ENCODE data around the gene GNB1. TPM values are rescaled to one million over a fixed set of nuclear protein-coding genes. Genes with fewer than 3 reads are reported as not detected.

The GNB1 gene
- total RNA-seq, 2 experiments from 2014 or later, result 138 to 149 TPM

DNA sequence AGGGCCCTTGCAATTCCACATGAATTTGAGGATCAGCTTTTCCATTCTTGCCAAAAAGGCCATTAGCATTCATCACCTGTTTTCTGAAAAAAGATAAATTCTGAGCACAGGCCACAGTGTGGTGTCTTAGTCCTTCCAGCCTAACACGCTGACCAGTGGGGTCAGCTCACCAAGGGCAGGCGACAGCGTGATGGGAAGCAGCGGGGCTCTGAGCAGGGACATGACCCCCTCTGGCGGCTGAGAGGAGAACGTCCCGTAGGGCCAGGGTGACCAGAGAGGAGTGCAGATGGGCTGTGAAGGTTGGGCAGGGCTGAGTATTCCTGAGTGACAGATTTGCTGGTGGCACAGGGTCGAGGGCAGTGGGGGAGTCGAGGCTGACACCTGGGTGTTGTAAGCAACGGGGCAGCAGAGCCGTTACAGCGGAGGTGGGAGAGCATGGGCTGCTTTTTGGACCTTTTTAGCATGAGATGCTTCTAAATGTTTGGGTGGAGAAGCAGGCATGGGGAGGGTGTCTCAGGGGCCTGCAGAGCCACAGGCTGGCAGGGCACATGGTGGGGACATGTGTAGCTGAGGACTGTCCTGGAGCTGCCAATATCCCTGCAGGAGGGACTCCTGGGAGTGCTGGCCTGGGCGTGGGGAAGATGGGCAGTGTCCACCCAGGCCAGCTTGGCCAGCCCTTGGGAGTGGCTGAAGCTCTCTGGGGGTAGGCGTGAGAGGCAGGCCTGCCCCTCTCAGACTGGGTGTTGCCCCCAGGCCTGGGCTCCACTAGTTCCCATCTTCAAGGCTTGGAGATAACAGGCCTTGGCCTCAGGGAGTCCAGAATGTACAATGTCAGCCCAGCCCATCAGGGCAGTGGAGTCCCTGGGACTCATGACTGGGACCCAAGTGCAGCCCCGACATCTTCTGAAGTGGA is 15.6 kb upstream of the GNB1 start:
- Histone ChIP-seq H3K27me3 (ENCODE audit: control insufficient read depth in 1 of 2, insufficient read depth in 2 of 2, low read length in 2 of 2) (no peaks in the 10 kb centered on the region), H3K4me1 (ENCODE audit: insufficient read depth, low read length) (peaks cover 30% of the 10 kb centered on the region), H3K9me3 (ENCODE audit: control insufficient read depth in 1 of 2, insufficient read depth in 1 of 2, low read length in 2 of 2) (no peaks in the 10 kb centered on the region), H3K27ac (ENCODE audit: low read depth in 1 of 2, low read length in 2 of 2) (no peak overlapping the region), H3K4me3 (ENCODE audit: low read length) (no peak overlapping the region), H3K36me3 (ENCODE audit: insufficient read depth, low read length) (no peaks in the 10 kb centered on the region)
- intact Hi-C loops (cut with DNase I, micrococcal nuclease), result loop anchor here (1.0 to 5.0 kb wide), 5 partner anchors 14 to 289 kb away; partner anchors contain the start of gene MIB2 (in 1 of the 2)
- H3K27me3 Mint-ChIP-seq, result no peaks in the 10 kb centered on the region
- CTCF ChIA-PET, result interaction anchor here (0.6 to 2.0 kb wide), 13 partner anchors 10 to 127 kb away, joined by 3 to 9 read pairs (median 4); no protein-coding TSS in a partner anchor
- H3K36me3 Mint-ChIP-seq (ENCODE audit: low read depth), result no peaks in the 10 kb centered on the region
- POLR2A ChIA-PET, result interaction anchor here (1.3 to 2.4 kb wide), 2 partner anchors 15 to 17 kb away, joined by 5 to 12 read pairs; no protein-coding TSS in a partner anchor
- ATAC-seq (ENCODE audit: poor library complexity) (peak; percentile 19), DNase-seq (peak; percentile 46 to 84 (median 58))
- peak overlapping the region; percentile 86 for H3K4me3 Mint-ChIP-seq
- H3K27ac Mint-ChIP-seq, result peak overlapping the region; percentile 65
- TF ChIP-seq, protein P1, sequence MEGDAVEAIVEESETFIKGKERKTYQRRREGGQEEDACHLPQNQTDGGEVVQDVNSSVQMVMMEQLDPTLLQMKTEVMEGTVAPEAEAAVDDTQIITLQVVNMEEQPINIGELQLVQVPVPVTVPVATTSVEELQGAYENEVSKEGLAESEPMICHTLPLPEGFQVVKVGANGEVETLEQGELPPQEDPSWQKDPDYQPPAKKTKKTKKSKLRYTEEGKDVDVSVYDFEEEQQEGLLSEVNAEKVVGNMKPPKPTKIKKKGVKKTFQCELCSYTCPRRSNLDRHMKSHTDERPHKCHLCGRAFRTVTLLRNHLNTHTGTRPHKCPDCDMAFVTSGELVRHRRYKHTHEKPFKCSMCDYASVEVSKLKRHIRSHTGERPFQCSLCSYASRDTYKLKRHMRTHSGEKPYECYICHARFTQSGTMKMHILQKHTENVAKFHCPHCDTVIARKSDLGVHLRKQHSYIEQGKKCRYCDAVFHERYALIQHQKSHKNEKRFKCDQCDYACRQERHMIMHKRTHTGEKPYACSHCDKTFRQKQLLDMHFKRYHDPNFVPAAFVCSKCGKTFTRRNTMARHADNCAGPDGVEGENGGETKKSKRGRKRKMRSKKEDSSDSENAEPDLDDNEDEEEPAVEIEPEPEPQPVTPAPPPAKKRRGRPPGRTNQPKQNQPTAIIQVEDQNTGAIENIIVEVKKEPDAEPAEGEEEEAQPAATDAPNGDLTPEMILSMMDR (IDR thresholded peaks at IDR 0.05), result peak; percentile 84
- no peaks in the 10 kb centered on the region for H3K9me3 Mint-ChIP-seq
- H3K4me1 Mint-ChIP-seq (ENCODE audit: low read depth), result peaks cover 6% of the 10 kb centered on the region

DNA sequence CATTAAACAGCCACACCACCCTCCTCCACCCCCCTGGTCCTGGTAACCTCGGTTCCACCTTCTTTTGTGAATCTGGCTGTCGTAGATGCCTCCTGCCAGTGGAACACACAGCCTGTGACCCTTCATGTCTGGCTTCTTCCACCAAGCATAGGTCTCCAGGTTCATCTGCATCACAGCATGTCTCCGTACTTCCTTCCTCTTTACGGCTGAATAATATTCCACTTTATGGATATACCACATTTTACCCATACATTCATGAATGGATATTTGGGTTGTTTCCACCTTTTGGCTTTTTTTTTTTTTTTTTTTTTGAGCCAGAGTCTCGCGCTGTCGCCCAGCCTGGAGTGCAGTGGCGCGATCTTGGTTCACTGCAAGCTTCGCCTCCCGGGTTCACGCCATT is 12.3 kb upstream of the GNB1 start:
- intact Hi-C loops (cut with DNase I, micrococcal nuclease), result no loop called here
- peaks cover 23% of the 10 kb centered on the region for H3K4me1 ChIP-seq (ENCODE audit: insufficient read depth, low read length)
- POLR2A ChIA-PET, result no interaction called here

DNA sequence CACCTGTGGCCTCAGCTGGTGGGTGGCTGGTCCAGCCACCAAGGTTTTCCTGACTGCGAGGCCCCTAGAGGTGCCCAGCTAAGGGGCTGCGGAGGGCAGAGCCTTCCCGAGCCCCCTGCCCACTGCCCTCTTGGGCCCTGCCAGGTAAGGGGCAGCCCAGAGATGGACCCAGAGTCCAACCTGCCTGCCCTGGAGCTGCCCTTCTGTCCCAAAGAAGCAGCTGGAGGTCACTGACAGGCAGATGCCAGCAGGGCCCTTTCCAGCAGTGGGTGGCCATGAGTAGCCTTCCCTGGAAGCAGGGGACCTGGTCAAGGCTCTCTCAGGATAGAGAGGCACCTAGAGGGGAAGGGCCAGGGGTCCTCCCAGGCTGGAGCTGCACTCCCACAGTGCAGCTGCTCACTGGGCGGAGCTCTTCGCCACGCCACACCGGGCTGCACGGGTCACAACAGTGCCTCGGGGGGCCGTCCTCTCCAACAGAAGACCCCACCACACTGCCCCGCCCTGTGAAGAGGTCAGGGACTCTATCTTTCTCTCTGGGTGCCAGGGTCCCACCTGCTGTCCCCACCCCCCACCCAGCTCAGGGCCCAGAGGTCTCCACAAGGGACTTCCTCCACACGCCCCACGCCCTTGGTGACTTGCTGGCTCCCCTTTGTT is 10.9 kb upstream of the GNB1 start:
- Histone ChIP-seq H3K9me3 (ENCODE audit: control insufficient read depth in 1 of 2, insufficient read depth in 1 of 2, low read length in 2 of 2) (no peaks in the 10 kb centered on the region), H3K27me3 (ENCODE audit: control insufficient read depth in 1 of 2, insufficient read depth in 2 of 2, low read length in 2 of 2) (no peaks in the 10 kb centered on the region), H3K27ac (ENCODE audit: low read depth in 1 of 2, low read length in 2 of 2) (no peak overlapping the region), H3K36me3 (ENCODE audit: insufficient read depth, low read length) (no peaks in the 10 kb centered on the region), H3K4me1 (ENCODE audit: insufficient read depth, low read length) (peaks cover 26% of the 10 kb centered on the region), H3K4me3 (ENCODE audit: low read length) (no peak overlapping the region)
- DNase-seq, result no peak
- no peaks in the 10 kb centered on the region for H3K36me3 Mint-ChIP-seq (ENCODE audit: low read depth)
- ChIA-PET CTCF (no interaction called here), POLR2A (no interaction called here)
- H3K27me3 Mint-ChIP-seq, result peaks cover 3% of the 10 kb centered on the region
- no peak for ATAC-seq (ENCODE audit: poor library complexity)
- intact Hi-C loops (cut with DNase I, micrococcal nuclease), result no loop called here
- H3K9me3 Mint-ChIP-seq, result no peaks in the 10 kb centered on the region
- TF ChIP-seq, protein P1 (IDR thresholded peaks at IDR 0.05), result no peak
- H3K4me1 Mint-ChIP-seq (ENCODE audit: low read depth), result peaks cover 10% of the 10 kb centered on the region
- H3K4me3 Mint-ChIP-seq, result no peak overlapping the region
- H3K27ac Mint-ChIP-seq, result no peak overlapping the region

More for the DNA sequence above, 12.3 kb upstream of the GNB1 start:
- H3K27ac Mint-ChIP-seq, result no peak overlapping the region
- Histone ChIP-seq H3K27me3 (ENCODE audit: control insufficient read depth in 1 of 2, insufficient read depth in 2 of 2, low read length in 2 of 2) (no peaks in the 10 kb centered on the region), H3K9me3 (ENCODE audit: control insufficient read depth in 1 of 2, insufficient read depth in 1 of 2, low read length in 2 of 2) (no peaks in the 10 kb centered on the region), H3K36me3 (ENCODE audit: insufficient read depth, low read length) (no peaks in the 10 kb centered on the region), H3K4me3 (ENCODE audit: low read length) (no peak overlapping the region), H3K27ac (ENCODE audit: low read depth in 1 of 2, low read length in 2 of 2) (no peak overlapping the region)
- no peaks in the 10 kb centered on the region for H3K36me3 Mint-ChIP-seq (ENCODE audit: low read depth)
- DNase-seq (no peak), ATAC-seq (ENCODE audit: poor library complexity) (no peak)
- CTCF ChIA-PET, result no interaction called here
- H3K4me1 Mint-ChIP-seq (ENCODE audit: low read depth), result peaks cover 10% of the 10 kb centered on the region
- no peaks in the 10 kb centered on the region for H3K9me3 Mint-ChIP-seq
- peaks cover 2% of the 10 kb centered on the region for H3K27me3 Mint-ChIP-seq
- TF ChIP-seq, protein P1 (IDR thresholded peaks at IDR 0.05), result no peak
- no peak overlapping the region for H3K4me3 Mint-ChIP-seq

Data from CD4-positive, alpha-beta T cell (primary cell).